Measurements from ENCODE around the gene SIPA1L3. TPM values are rescaled to one million over a fixed set of nuclear protein-coding genes. Genes with fewer than 3 reads are reported as not detected.
A peak's percentile ranks its signal among the peaks of the same experiment; 100 is the strongest.
"Not testable (repeated sequence)": the region's sequence is repeated elsewhere in the genome, so short reads cannot be mapped to it uniquely, and the experiment has no call there.

SIPA1L3 gene
- total RNA-seq, 3 donors from 2014 or later = 9.6 to 29.8 (median 28.5) TPM

- Histone ChIP-seq H3K9me3 (no peaks in the 10 kb centered on the region), H3K27ac (no peak overlapping the region), H3K36me3 (no peaks in the 10 kb centered on the region), H3K27me3 (peaks cover 9 to 20% of the 10 kb centered on the region in 2 donors), H3K4me1 (peaks cover 1 to 5% of the 10 kb centered on the region in 2 donors), H3K4me3 (peak overlapping the region; percentile 18 to 72 (median 46))
- no peak for DNase-seq (ENCODE audit: low spot score in 2 of 2)
- TF ChIP-seq CTCF (IDR thresholded peaks at IDR 0.05) = no peak
- no peak for TF ChIP-seq POLR2AphosphoS5 (IDR thresholded peaks at IDR 0.05)
- no peak for TF ChIP-seq POLR2A (IDR thresholded peaks at IDR 0.05)
- intact Hi-C loops (cut with DNase I; ENCODE audit: low total_unique reads) = no loop called here
Measured at GRCh38 chr19:38223617-38224013, 316.6 kb downstream of the SIPA1L3 start.

GRCh38 chr19:38224014-38224862 is 317.2 kb downstream of the SIPA1L3 start, which contains the start of gene DPF1:
Gene DPF1, minus strand, starts transcription at chr19:38224222. Its CDS starts 80 bp downstream, at chr19:38224142.
- H3K4me3 ChIP-seq = peak within 1 kb of the TSS; percentile 18 to 72 (median 46)
- no peak for DNase-seq (ENCODE audit: low spot score in 2 of 2)
- H3K4me1 ChIP-seq = peaks cover 7 to 8% of the 10 kb centered on the region in 2 donors
- H3K36me3 ChIP-seq = no peaks in the 10 kb centered on the region
- TF ChIP-seq POLR2AphosphoS5 (IDR thresholded peaks at IDR 0.05) (no peak), POLR2A (IDR thresholded peaks at IDR 0.05) (no peak), CTCF (IDR thresholded peaks at IDR 0.05) (peak in 1 of 3 donors; percentile 19)
- no peak within 1 kb of the TSS for H3K27ac ChIP-seq
- intact Hi-C loops (cut with DNase I; ENCODE audit: low total_unique reads) = no loop called here
- peaks cover 16 to 27% of the 10 kb centered on the region in 2 donors for H3K27me3 ChIP-seq
- H3K9me3 ChIP-seq = no peaks in the 10 kb centered on the region

- H3K27me3 ChIP-seq = peaks cover 16 to 30% of the 10 kb centered on the region in 2 donors
- H3K27ac ChIP-seq; intact Hi-C loops (cut with DNase I; ENCODE audit: low total_unique reads); H3K4me1 ChIP-seq; H3K9me3 ChIP-seq; DNase-seq (ENCODE audit: low spot score in 2 of 2); H3K4me3 ChIP-seq; H3K36me3 ChIP-seq: not testable (repeated sequence)
- TF ChIP-seq CTCF (IDR thresholded peaks at IDR 0.05) = peak in 1 of 3 donors; percentile 2
Measured at GRCh38 chr19:38224863-38225218, 317.8 kb downstream of the SIPA1L3 start.

- Histone ChIP-seq H3K27ac (no peak overlapping the region), H3K4me1 (peaks cover 7 to 8% of the 10 kb centered on the region in 2 donors), H3K36me3 (no peaks in the 10 kb centered on the region), H3K27me3 (peaks cover 16 to 49% of the 10 kb centered on the region in 2 donors), H3K4me3 (no peak overlapping the region), H3K9me3 (no peaks in the 10 kb centered on the region)
- DNase-seq (ENCODE audit: low spot score in 2 of 2) = no peak
- intact Hi-C loops (cut with DNase I; ENCODE audit: low total_unique reads) = no loop called here
- TF ChIP-seq CTCF (IDR thresholded peaks at IDR 0.05) (no peak), POLR2A (IDR thresholded peaks at IDR 0.05) (no peak), POLR2AphosphoS5 (IDR thresholded peaks at IDR 0.05) (no peak)
Measured at GRCh38 chr19:38227287-38228004, 320.4 kb downstream of the SIPA1L3 start.

- intact Hi-C loops (cut with DNase I; ENCODE audit: low total_unique reads) = no loop called here
- peaks cover 16 to 53% of the 10 kb centered on the region in 2 donors for H3K27me3 ChIP-seq
Measured at GRCh38 chr19:38228005-38228377, 321.0 kb downstream of the SIPA1L3 start.

More at GRCh38 chr19:38228005-38228377, 321.0 kb downstream of the SIPA1L3 start:
- TF ChIP-seq POLR2A (IDR thresholded peaks at IDR 0.05) = no peak
- TF ChIP-seq POLR2AphosphoS5 (IDR thresholded peaks at IDR 0.05) = no peak
- no peak for TF ChIP-seq CTCF (IDR thresholded peaks at IDR 0.05)
- Histone ChIP-seq H3K9me3 (no peaks in the 10 kb centered on the region), H3K36me3 (no peaks in the 10 kb centered on the region), H3K4me1 (peaks cover 7 to 8% of the 10 kb centered on the region in 2 donors), H3K27ac (no peak overlapping the region), H3K4me3 (peak overlapping the region in 1 of 3 donors; percentile 54)
- no peak for DNase-seq (ENCODE audit: low spot score in 2 of 2)

Data from breast epithelium (tissue), 4 donors.